HG03039 (cell line): Measurements from ENCODE around the gene ZNF618.
"Not testable (repeated sequence)": the region's sequence is repeated elsewhere in the genome, so short reads cannot be mapped to it uniquely, and the experiment has no call there.

Source experiments
- ATAC-seq: cut with Tn5 transposase; IDR thresholded peaks from one replicate; pipeline ENCODE4 v1.9.1; 2021; ENCODE audit warnings: mild to moderate bottlenecking, moderate library complexity; ENCODE audit not compliant: unreplicated experiment

ZNF618 gene

GRCh38 chr9:113984639-113985380 lies 108.7 kb downstream of the ZNF618 start:
- no peak for ATAC-seq

DNA sequence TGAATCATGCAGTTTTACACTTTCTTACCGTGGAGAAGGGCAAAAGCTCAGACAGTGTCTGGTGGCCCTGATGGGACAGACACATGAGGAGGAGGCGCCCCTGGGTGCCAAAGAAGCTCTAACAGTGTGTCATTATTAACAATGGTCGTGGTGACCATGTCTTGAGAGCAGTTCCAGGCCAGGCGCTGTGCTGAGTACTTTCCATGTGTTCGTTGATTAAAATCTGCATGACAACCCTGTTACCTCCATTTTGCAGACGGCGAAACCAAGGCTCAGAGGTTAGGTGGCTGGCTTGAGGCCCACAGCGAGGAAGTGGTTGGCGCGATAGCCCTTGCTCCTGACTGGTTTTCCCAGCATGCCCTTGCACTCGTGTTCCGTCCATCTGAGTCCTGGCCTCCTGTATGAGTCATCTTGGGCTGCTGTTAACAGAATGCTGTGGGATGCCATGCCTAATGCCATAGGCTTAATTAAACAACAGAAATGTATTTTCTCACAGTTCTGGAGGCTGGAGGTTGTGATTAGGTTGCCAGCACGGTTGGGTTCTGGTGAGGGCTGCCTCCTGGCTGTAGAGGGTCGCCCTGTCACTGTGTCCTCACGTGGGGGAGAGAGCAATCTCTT lies 110.0 kb downstream of the ZNF618 start:
- ATAC-seq = no peak

DNA sequence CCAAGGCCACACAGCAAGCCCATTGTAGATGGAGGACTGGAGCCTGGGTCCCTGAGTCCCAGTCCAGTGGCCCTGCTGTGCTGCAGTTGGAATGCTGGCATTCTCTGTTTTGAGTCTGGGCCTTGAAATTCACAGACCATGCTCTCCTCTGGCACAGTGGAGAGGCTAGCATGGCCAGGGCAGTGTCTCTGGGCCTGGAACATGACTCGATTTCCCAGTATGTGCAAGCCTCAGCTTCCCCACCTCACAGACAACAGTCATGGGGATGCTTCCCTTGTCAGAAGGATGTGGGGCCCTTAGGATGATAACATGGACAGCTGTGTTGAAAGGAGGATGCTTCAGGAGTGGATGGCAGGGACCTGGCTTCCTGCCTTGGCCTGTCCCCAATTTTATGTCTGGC lies 110.8 kb downstream of the ZNF618 start:
- ATAC-seq = no peak

DNA sequence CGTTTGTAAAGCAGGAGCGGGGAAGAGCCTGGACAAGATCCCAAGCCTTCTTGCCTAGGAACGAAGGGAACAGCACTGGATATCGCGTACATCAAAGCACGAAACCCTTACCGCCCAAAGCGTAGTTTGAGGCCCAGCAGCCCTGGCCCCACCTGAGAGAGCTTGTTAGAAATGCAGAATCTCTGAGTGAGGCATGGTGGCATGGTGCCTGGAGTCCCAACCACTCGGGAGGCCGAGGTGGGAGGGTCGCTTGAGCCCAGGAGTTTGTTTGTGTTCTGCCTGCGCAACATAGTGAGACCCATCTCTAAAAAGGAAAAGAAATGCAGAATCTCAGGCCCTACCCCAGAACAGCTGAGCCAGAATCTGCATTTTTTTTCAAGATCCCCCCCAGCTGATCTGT lies 111.4 kb downstream of the ZNF618 start:
- ATAC-seq = no peak

DNA sequence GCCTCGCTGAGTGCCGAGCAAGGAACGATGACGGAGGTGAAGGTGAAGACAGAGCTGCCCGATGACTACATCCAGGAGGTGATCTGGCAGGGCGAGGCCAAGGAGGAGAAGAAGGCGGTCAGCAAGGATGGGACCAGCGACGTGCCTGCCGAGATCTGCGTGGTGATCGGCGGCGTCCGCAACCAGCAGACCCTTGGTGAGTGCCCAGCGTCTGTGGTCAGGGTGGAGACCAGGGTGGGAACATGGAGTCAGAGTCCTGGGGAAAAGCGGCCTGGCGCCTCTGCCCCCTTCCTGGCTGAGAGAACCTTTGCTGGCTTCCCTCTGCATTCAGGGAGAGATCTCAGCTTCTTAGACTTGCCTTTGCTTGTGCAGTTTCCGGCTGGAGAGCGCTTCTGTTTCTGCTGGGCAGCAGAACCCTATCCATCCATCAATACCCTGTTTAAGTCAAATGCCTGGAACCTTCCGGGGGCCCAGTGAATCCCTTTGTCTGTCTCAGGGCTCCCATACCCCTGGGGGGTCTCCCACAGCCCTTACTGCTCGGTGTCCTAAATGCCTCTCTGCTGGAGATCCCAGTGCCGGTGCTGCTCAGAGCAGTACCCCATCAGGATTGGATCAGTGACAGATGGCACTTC lies 112.4 kb downstream of the ZNF618 start:
- no peak for ATAC-seq

GRCh38 chr9:113989017-113989713 lies 113.1 kb downstream of the ZNF618 start:
- ATAC-seq = no peak

DNA sequence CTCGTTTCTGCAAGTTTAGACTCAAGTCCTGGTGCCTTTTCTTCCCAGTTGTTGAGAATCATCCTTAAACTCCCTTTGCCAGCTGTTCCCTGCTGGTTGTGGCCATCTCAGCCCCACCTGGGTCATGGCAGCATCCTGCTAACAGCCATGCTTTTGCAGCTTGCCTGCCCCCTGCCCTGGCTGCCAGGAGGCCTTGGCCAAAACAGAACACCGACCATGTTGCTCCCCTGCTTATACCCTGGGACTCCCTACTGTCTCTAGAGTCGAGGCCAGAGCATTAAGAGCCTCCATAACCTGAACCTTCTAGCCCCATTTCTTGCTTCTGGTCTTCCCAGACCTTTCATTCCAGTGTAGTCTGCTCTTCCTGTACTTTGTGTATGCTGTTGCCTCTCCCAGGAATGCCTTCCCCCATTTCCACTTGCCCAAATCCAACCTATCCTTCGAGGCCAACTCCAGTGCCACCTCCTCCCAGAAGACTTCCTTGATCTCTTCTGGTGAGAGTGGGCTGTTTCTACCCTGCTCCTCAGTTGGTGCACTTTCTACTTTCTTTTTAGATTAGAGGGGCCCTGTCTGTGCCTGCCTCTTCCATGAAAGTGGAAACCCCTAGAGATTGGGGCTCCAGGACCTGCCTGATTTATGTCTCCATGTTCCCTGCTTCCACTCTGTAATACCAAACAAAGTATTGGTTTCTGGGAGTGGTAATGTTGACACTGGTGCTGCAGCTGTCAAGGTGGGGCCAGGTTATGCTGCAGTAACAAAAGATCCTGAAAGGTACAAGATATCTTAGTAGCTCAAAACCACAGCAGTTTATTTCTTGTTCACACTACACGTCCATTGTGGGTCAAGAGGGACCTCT lies 113.8 kb downstream of the ZNF618 start:
- no peak for ATAC-seq

GRCh38 chr9:113990570-113990907 lies 114.4 kb downstream of the ZNF618 start:
- no peak for ATAC-seq

DNA sequence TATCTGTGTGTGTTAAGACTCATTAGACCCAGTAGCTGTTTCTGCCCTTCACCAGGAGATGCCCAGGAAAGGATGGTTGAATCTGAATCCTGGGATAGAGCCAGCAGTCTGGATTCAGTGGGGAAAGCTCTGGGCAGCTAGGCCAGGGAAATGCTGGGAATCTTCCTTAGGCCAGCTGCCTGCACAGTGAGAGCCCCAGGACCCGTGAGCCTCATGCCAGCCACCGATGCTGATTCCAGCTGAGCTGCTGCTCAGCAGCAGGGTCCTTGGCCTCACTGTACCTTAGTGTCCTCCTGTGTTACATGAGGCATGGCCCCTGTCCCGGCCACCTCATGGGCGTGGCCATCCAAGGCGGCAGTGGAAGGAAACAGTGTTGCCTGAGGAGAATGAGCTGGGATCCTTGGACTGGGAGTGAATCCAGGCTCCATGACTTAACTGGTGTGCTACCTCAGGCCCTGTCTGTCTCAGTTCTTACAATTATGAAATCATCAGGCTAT lies 114.9 kb downstream of the ZNF618 start:
- no peak for ATAC-seq

DNA sequence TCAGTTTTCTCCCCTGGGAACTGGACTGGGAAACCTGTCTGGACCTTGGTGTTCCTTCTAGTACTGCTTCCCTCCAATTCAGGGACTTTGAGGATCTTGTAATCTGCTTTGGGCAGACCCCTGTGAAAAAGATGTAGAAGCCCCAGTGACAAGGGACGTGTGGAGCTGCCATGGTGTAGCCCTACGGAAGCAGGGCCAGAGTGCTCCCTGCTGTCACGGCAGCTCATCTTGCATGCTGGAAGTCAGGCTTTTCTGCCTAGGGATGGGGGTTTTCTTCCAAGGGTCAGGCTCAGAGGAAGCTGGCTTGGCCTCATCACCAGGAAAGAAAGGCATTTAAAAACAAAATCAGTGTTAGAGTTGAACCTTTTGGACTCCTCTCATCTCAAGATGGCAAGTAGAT lies 115.6 kb downstream of the ZNF618 start:
- no peak for ATAC-seq

- no peak for ATAC-seq
Observed at GRCh38 chr9:113992276-113992951, 116.3 kb downstream of the ZNF618 start.

DNA sequence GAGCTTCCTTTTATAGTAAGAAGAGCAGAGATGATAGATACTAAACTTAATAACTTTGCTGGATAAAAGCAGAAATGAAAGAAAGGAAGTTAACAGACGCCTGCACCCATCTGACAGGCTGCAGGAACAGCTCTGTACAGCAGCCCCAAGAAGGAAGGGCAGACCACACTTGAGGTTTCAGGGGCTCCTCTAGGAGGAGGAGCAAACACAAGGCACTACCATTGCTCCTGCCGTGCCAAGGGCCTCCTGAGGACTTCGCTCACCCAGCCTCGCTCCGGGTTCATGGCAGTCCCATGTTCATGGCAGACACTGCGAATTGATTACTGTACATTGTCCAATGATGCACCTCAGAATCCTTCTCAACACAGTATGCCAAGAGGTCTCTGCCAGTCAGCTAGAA lies 116.9 kb downstream of the ZNF618 start:
- no peak for ATAC-seq

DNA sequence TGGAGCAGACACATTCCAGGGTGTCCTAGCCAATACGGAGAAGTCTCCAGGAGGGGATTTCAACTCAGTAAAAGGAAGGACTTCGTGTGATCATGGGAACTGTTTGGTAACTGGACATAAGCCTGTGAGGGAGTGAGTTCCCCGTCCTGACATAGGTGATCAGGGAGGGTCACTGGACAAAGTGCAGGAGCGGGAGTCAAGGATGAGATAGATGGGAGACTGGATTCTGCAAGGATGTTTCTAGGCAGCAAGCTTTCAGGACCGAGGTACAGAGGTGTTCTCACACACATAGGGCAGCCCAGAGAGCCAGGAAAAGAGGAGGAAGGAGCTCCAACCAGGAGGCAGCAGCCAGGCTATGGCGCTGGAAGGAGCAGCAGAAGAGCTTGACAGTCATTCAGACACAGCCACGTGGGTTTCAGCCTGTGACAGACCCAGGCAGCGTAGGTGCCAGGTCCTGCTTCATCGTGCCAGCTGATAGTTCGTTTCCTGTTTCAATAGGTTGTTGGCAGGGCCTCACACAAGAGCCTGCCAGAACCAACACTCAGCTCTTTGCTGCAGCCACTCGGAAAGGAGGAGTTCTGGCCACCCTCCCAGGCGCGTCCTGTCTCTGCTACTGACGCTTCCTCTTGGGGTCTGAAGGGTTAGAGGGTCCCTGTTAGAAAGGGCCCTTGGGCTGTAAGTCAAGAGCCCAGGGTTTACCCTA lies 117.9 kb downstream of the ZNF618 start:
- no peak for ATAC-seq

GRCh38 chr9:113995401-113995800 lies 119.3 kb downstream of the ZNF618 start:
- ATAC-seq = no peak

DNA sequence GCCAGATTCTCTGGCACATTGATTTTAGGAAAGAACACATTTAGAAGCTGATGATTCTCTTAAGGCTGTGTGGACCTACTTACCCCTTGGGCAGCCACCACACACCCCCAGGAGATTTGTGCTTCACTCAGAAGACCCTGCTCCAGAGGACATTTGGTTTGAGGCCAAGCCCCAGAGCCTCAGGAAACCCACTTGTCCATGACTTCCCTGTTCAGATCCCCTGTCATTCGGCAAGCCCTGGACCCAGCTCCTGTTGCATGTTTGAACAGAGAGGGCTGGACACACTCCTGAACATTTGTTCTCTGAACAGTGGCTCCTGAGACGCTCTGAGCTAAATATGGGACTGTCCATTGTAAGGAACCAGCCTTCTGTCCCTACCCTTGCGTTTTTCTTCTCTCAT lies 119.9 kb downstream of the ZNF618 start:
- no peak for ATAC-seq

DNA sequence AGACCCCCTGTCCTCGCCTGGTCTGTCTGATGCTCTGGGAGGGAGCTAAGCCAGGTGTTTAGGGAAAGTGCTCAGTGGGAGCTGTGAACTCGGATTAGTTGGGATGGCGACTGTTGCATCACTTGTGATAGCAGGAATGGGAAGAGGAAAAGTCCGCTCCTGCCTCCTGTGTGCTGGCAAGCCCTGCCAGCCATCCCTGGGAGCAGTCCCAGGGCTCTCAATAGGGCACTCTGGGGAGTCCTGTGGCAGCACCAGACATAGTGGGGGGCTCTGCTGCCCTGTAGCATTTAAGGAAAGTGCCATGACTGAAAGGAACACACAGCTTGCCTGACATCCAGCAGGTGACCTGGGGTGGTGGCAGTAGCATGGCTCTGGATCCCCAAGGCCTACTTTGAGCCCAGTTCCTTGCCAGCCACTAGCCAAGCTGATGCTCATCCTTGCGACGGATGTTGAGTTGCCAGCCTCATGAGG lies 120.5 kb downstream of the ZNF618 start:
- ATAC-seq = no peak

- not testable (repeated sequence) for ATAC-seq
Observed at GRCh38 chr9:113997064-113997463, 121.0 kb downstream of the ZNF618 start.

DNA sequence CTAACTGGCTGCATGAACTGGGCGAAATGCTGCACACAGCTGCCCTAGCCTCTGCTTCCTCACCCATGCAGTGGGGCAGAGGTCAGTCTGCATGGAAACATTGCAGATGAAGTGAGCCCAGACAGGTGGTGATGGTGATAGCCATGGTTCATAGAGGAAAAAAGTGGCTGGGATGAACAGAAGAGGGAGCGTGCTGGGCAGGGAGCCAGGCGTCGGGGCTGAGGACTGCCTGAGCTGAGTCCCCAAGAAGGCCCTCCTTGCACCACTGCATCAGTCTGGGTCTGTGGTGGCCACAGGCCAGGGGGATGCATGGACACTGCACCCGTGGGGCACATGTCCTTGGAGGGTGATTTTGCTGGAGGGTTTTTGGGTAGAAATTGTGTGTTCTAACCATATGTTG lies 121.5 kb downstream of the ZNF618 start:
- ATAC-seq = no peak

GRCh38 chr9:113998114-113998513 lies 122.0 kb downstream of the ZNF618 start:
- no peak for ATAC-seq
